ENCODE results near the gene ARFGEF2.

GRCh38 chr20:48951646-48952045, 30.1 kb downstream of the ARFGEF2 start:
- no peak for TF ChIP-seq CTCF (optimal IDR thresholded peaks at IDR 0.05 in 1 of 3, IDR thresholded peaks at IDR 0.05 in 1 of 3, conservative IDR thresholded peaks at IDR 0.05 in 1 of 3; ENCODE audit: extremely low read depth in 1 of 3, insufficient read depth in 2 of 3, low read length in 3 of 3)
- TF ChIP-seq EZH2 (IDR thresholded peaks at IDR 0.05; ENCODE audit: low read length), result no peak

All from keratinocyte (primary cell).